ENCODE measurements around the gene STX16.

Gene STX16

DNA sequence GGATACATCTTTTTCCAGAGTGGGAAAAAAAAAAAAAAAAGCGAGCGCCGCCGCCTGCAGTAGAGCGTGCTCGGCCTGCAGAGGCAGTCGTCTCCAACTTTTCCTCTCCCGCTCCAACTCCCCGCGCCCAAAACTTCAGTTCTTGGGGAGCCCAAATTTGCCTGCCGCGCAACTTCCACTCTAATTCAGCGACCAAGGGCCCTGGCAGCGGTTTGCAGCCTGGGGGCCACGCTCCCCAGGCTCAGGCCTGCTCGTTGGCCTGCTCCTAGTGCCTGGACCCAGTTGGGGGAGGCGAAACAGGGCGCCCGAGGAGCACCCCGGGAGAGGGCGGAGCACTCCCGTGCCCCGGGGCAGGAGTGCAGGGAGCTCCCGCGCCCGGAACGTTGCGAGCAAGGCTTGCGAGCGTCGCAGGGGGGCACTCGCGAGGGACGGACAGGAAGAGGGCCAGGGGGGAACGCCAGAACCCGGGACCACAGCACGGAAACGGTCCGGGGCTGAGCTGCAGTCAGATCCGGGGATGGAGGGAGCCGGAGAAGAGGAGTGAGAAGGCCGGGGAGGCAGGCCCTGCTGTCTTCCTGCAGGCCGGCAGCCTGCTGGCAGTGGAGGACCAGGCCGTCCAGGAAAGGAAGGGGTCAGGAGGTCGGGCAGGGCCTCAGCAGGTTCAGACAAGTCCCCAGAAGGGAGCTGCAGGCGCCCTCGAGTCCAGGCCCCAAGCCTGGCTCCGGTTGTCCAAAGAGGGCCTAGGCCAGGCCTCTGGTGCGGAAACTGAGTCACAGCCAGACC lies at the start of gene STX16:
STX16 (plus strand) TSS at position 508 of the 783 bp plus-strand sequence. CDS start 724 bp downstream, outside the sequence.
- peak; percentile 94 for DNase-seq

GRCh38 chr20:58602124-58602523 lies 49.0 kb upstream of the STX16 start:
- no peak for DNase-seq

GRCh38 chr20:58603721-58604120 lies 47.4 kb upstream of the STX16 start:
- DNase-seq: no peak

DNA sequence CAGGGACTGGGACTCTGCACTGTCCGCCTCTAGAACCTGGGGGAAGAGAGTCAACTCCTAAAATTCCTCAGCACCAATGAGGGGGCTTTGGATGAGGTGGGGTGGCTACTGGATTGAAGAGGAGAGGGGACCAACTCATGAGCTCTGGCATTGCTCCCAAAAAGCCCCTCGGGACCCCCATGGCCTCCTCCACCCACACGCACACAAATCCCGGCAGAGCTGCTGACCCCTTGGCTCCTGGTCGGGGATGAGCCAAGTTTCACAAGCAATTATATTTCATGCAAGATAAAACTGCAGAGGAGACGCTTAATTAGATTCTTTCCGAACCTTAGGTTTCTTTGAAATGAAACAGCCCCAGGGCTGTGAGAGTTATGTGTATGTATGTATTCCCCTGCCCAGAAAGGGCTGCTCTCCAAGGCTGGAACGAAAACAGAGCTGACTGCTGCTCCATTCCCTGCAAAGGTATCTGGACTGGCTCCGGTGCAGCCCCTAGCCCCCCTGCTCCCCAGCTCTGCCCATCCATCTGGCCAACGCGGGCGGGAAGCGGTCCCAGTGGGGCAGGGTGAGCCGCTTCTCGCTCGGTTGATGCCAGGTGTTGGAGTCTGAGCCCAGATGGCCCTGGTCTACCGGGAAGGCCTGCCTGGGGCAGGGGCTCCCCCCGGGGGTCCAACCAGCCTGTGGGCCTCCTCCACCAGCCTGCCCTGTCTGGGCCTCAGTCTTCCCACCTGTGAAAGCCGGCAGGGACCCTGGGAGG lies 46.8 kb upstream of the STX16 start:
- no peak for DNase-seq

DNA sequence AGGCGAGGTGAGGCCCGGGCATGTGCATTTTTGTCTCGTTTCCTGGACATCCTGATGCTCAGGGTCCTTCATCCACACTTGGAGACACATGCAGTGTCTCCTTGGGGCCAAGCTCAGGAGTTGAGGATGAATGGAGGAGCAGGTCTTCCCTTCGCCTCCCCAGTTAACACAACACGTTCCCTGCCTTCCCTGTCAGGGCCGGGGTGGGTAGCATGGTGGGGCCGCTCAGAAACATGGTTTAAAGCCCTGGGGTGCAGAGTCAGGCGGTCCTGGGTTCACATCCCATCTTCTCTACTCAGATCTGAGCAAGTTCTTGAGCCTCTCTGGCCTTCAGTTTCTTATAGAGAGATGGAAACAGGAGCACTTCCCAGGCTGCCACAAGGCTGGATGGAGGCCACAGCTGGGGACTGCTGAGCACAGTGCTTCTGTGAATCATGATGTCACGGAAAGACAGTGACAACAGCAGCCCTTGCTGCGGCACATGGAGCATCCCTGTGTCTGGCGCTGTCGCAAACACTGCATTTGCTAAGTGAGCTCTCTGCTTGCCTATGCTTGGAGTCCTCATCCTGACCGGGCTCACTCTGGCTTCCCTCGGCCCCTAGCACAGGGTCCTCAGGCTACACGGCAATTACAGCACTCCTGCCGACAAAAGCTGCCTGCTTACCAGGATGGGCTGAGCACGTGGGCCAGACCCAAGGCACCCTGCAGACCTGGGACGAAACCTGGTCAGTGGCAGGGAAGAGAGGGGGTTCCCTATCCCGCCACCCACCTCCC lies 45.6 kb upstream of the STX16 start:
- no peak for DNase-seq

DNA sequence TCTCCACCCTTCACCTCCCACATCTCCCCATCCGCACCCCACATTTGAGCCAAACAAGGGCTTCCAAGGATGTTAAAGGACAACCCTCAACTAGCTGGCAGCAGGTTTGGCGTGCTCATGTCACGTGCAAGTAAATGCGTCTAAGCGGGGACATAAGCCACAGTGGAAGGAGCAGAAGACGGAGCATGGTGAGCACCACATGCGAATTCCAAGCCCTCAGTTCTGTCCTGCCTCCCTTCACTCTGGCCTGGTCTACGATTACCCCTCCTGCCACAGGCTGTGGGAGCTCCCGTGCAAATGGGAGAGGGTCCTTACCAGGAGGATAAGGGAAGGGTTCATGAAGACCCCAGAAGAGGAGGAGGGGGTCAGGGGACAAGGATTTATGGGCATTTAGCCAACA lies 44.9 kb upstream of the STX16 start:
- DNase-seq: no peak

DNA sequence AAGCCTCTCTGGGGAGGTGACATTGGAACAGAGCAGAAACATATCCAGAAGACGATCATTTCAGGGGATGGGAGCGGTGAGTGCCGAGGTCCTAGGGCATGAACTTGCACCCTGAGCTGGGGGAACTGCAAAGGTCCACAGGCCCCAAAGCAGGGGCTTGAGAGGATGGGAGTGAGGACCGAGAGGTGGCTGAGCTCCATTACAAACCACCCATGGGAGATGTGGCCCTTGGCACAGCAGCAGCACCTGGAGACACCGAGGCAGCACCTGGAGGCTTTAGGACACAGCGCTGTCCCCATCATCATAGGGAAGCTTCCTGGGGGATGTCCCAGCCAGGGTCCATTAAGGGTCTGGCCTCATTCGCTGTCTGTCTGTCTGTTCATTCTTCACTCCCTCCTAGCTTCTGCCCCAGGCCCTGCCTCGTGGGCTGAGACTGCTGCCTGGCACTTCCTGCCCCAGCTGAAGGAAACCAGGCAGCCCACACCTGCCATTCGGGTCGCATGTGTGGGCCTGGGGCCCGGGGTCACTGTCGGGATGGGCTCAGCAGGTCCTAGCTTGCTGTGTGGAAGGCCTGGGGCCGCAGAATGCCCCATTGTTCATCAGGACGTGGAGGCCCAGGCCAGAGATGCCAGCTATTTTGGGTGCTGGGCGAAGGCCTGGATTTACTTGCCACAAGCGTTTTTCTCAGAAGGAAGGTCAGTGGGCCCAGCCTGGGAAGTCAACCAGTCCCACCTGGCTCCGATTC lies 42.8 kb upstream of the STX16 start:
- DNase-seq: no peak

DNA sequence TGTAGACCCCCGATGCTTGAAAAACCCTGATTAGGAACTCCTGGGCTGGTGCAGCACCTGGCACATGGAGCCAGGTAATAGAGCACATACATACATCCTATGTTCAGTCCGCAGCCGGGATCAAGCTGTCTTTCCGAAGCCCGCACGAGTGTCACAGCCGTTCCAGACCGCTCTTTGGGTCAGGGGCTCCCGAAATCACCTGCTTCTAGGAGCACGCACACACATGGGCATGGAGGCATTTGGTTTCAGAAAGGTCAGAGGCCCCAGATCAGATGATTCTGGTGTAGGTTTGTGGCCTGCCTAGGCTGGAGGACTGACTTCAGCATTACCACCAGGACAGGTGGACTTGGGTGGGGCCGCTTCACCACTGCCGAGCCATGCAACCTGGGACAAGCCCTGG lies 42.1 kb upstream of the STX16 start:
- DNase-seq: no peak

GRCh38 chr20:58610071-58610800 lies 40.8 kb upstream of the STX16 start:
- DNase-seq: no peak

DNA sequence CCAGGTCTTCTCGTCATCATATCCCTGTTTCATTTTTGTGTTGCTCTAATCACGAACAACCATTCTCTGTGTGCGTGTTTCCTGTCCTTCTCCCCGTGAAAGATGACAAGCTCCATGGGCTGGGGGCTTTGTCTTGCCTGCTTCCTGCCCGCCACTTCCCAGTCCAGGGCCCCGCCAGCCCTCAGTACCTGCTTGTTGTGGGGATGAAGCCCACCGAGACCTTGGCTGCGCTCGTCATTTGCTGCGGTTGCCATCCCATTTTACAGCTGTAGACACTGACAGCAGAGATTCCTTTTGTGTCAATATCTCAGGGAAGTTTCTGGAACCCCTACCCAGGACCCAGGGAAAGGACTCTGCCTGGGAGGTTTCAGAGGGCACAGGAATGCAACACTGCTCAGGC lies 40.3 kb upstream of the STX16 start:
- no peak for DNase-seq

DNA sequence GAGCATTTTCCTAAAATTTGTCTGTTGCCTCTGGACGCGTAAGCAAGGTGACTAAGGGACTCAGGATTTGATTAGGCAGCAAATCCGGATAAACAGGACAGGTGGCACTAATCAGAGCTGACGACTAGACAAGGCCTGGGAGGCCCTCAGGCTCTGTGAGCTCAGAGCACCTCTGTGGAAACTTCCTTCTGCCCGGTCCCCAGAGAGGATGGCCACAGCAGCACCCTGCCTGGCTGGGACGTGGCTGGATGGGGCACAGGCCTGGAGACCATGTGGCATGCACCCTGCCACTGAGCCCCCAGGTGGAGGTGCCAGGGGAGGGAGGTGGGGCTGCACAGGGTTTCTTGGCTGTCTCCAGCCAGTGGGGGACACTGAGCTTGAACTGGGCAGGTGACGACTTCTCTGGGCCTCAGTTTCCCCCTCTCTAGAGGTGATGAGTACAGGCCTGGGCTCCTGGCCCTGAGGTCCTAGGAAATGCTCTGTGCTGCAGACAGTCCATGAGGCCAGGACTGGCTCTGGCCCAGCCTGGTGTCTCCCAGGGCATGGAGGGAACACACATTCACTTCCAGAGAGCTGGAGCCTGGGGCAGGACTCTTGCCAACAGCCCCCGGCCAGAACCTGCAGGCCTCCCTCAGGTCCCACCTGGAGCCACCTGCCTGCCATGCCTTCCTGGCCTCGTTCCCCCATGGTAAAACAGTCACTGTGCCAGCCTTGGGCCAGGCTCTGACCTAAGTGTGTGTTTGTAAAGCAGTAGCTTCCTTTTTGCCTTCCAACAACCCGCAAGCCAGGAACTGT lies 39.6 kb upstream of the STX16 start:
- DNase-seq: no peak

DNA sequence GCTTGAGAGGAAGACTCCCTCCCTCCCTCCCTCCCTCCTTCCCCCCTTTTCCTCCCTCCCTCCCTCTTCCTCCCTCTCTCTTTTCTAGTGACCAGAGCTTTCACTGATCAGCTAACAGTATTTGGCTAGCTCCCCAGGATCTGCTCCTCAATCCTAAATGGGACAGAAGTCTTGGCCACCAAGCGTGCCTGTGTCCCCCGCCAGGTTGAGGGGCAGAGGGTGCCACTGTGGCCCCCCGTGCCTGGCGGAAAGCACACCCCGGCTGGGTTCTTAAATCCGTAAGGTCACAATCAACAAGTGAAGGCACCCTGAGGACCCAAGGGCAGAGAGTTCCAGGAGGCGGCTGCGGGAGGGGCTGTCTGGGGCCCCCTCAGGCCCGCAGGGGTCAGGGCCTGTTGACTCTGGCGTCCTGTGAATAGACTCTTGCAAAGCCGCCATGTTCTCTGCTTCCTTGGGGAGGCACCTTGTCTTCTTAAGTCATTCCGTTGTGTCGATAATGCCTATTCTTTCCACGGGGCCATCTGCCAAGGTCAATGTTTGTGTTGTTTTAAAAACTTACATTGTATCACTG lies 38.9 kb upstream of the STX16 start:
- DNase-seq: no peak

GRCh38 chr20:58613061-58613854 lies 37.8 kb upstream of the STX16 start:
- no peak for DNase-seq

GRCh38 chr20:58614366-58614765 lies 36.7 kb upstream of the STX16 start:
- no peak for DNase-seq

- no peak for DNase-seq
Observed at GRCh38 chr20:58614984-58615760, 35.9 kb upstream of the STX16 start.

GRCh38 chr20:58616411-58616810 lies 34.7 kb upstream of the STX16 start:
- no peak for DNase-seq

DNA sequence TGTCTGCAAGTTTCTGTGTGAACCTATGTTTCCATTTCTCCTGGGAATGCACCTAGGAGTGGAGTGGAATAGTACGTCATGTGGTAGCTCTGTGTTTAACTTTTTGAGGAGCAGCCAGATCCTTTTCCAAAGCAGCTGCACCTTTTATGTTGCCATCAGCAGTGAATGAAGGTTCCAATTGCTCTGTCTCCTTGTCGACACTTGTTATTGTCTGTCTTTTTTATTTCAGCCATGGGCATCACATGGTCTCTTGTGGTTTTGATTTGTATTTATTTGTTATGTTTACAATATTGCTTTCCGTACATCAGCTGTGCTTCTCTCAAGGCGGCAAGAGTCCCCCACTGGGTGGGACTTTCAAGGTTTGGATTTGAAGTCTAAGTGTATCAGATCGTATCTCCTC lies 33.9 kb upstream of the STX16 start:
- DNase-seq: no peak

- DNase-seq: no peak
Observed at GRCh38 chr20:58618351-58619076, 32.6 kb upstream of the STX16 start.

All from activated CD4-positive, alpha-beta T cell treated with anti-CD3 and anti-CD28 coated beads, Interleukin-10, Interleukin-2, amounts not matched to agents 100 ng/mL and 50 ng/mL, durations not matched to agents 16 hours and 8 hours (primary cell).